LNCAP (cell line): ENCODE measurements around the gene FRMPD4.

Source experiments
- CTCF ChIP-seq: fragments of 450-650 bp; IDR thresholded peaks from 2 replicates; pipeline ENCODE4 v1.5.1; 2017; ENCODE audit warnings: mild to moderate bottlenecking

FRMPD4 gene

GRCh38 chrX:12237131-12237530 is 98.9 kb downstream of the FRMPD4 start:
- no peak for TF ChIP-seq CTCF

- TF ChIP-seq CTCF = no peak
These were observed 99.5 kb downstream of the FRMPD4 start for GRCh38 chrX:12237771-12238170.

- TF ChIP-seq CTCF = no peak
These were observed 101.2 kb downstream of the FRMPD4 start for GRCh38 chrX:12239356-12240082.

GRCh38 chrX:12240491-12240890 is 102.2 kb downstream of the FRMPD4 start:
- no peak for TF ChIP-seq CTCF

- no peak for TF ChIP-seq CTCF
These were observed 102.8 kb downstream of the FRMPD4 start for GRCh38 chrX:12241026-12241425.

- no peak for TF ChIP-seq CTCF
These were observed 107.7 kb downstream of the FRMPD4 start for GRCh38 chrX:12245650-12246645.

GRCh38 chrX:12249997-12250396 is 111.7 kb downstream of the FRMPD4 start:
- no peak for TF ChIP-seq CTCF
